ENCODE data around the gene SIDT2. TPM values are rescaled to one million over a fixed set of nuclear protein-coding genes. Genes with fewer than 3 reads are reported as not detected.

SIDT2 gene
- total RNA-seq, 1 donor from 2014 or later, result 3.2 TPM

- Histone ChIP-seq H3K4me3 (ENCODE audit: low read depth, low read length) (no peak overlapping the region), H3K27me3 (ENCODE audit: control insufficient read depth, insufficient read depth, low read length) (no peaks in the 10 kb centered on the region), H3K36me3 (ENCODE audit: control insufficient read depth, insufficient read depth, low read length) (peaks cover 35% of the 10 kb centered on the region)
- TF ChIP-seq, protein P1, sequence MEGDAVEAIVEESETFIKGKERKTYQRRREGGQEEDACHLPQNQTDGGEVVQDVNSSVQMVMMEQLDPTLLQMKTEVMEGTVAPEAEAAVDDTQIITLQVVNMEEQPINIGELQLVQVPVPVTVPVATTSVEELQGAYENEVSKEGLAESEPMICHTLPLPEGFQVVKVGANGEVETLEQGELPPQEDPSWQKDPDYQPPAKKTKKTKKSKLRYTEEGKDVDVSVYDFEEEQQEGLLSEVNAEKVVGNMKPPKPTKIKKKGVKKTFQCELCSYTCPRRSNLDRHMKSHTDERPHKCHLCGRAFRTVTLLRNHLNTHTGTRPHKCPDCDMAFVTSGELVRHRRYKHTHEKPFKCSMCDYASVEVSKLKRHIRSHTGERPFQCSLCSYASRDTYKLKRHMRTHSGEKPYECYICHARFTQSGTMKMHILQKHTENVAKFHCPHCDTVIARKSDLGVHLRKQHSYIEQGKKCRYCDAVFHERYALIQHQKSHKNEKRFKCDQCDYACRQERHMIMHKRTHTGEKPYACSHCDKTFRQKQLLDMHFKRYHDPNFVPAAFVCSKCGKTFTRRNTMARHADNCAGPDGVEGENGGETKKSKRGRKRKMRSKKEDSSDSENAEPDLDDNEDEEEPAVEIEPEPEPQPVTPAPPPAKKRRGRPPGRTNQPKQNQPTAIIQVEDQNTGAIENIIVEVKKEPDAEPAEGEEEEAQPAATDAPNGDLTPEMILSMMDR (IDR thresholded peaks at IDR 0.05; ENCODE audit: insufficient read depth, low read length, severe bottlenecking), result no peak
- FAIRE-seq (no peak), DNase-seq (ENCODE audit: low read depth) (no peak)
These were observed 45.5 kb downstream of the SIDT2 start for GRCh38 chr11:117223741-117224689.

DNA sequence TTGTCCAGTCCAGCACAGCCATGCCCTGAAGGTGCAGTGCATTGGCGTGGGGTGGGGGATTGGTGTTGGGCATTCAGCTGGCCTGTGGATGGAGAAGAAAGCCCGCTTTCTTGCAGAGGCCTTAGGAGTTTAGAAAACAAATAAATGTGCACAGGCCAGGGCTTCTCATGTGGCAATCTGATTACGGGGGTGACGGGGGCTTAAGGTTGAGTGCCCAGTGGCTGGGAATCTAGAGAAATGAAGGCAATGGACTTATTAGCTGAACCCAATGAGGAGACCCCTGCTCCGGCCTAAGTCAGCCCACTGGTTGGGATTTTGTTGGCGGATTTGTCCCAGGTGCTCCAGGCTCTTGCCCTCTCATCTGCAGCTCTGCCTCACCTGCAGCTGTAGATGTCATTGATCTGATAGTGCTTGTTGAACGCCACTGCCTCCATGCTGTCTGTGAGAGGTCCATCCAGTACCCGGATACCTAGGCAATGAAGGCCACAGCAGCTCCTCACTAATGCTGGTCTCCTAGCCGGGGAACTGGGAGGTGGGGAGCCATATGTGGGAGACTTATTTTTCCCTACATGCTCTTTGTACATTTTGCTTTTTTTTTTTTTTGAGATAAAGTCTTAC is 47.1 kb downstream of the SIDT2 start:
- Histone ChIP-seq H3K4me3 (ENCODE audit: low read depth, low read length) (no peak overlapping the region), H3K36me3 (ENCODE audit: control insufficient read depth, insufficient read depth, low read length) (peaks cover 35% of the 10 kb centered on the region), H3K27me3 (ENCODE audit: control insufficient read depth, insufficient read depth, low read length) (no peaks in the 10 kb centered on the region)
- DNase-seq (ENCODE audit: low read depth), result no peak
- FAIRE-seq, result no peak
- TF ChIP-seq, protein P1 (IDR thresholded peaks at IDR 0.05; ENCODE audit: insufficient read depth, low read length, severe bottlenecking), result no peak

DNA sequence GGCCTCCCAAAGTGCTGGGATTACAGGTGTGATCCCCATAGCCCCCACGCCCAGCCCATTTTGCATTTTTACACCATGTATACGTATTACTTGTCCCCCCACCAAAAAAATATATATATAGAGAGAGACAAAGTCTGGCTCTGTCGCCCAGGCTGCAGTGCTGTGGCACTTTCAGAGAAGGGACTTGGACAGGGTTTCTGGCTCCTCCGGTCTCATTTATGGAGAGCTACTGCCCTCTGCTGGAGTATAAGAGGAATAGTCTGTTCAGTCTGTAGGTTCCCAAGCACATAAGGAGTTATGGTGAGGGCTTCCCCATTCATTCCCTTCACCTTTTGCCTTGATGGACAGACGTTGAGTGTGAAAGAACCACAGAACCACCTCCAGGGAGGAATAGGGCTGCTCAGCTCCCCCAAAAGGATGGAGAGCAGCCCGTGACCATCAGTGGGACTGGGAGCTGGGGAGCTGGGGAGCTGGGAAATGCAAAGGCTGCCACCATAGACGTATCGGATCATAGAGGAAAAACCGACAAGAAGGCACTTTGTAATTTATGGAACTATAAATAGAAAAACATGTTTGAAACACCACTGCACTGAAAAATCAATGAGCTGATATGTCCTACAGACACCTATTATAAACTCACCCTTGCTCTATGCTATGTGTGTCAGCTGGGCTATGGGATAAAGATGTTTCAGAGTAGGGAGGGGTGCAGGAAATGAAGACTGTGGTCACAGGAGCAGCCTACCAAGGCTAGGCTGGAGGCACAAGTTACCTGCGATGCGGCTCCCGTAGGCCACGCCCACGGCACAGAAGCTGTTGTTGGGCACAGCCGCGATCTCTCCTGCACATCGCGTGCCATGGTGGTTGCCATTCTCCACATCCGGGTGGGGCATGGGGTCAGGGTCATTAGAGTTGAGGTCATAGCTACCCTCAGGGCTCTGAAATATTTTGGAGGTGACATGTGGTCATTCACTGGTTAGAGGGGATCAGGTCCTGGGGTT is 48.1 kb downstream of the SIDT2 start:
- TF ChIP-seq, protein P1 (IDR thresholded peaks at IDR 0.05; ENCODE audit: insufficient read depth, low read length, severe bottlenecking), result peak; percentile 77
- H3K27me3 ChIP-seq (ENCODE audit: control insufficient read depth, insufficient read depth, low read length), result no peaks in the 10 kb centered on the region
- H3K36me3 ChIP-seq (ENCODE audit: control insufficient read depth, insufficient read depth, low read length), result peaks cover 33% of the 10 kb centered on the region
- H3K4me3 ChIP-seq (ENCODE audit: low read depth, low read length), result no peak overlapping the region
- DNase-seq (ENCODE audit: low read depth) (peak; percentile 61), FAIRE-seq (no peak)

GRCh38 chr11:117228091-117228490 is 49.5 kb downstream of the SIDT2 start:
- Histone ChIP-seq H3K4me3 (ENCODE audit: low read depth, low read length) (no peak overlapping the region), H3K27me3 (ENCODE audit: control insufficient read depth, insufficient read depth, low read length) (no peaks in the 10 kb centered on the region), H3K36me3 (ENCODE audit: control insufficient read depth, insufficient read depth, low read length) (peaks cover 31% of the 10 kb centered on the region)
- TF ChIP-seq, protein P1 (IDR thresholded peaks at IDR 0.05; ENCODE audit: insufficient read depth, low read length, severe bottlenecking), result no peak
- no peak for DNase-seq (ENCODE audit: low read depth)
- FAIRE-seq, result no peak

DNA sequence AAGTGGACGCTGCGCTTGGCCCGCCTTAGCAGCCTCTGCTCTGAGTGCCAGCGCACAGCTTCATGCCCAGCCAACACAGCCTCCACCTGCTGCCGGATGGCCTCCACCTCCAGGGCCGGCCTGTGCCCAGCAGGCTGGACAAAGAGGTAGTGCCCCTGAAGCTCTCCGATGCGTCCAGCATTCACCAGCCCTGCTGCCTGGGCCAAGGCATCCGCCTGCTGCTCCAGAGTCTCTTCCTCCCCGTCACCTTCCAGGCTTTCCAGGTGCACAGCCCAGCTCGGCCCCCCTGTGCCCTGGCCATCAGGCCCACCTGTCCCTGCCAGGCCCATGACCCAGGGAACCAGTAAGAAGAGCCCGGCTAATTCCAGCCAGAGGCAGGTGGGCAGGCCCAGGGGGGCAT is 50.9 kb downstream of the SIDT2 start:
- TF ChIP-seq, protein P1 (IDR thresholded peaks at IDR 0.05; ENCODE audit: insufficient read depth, low read length, severe bottlenecking), result no peak
- Histone ChIP-seq H3K36me3 (ENCODE audit: control insufficient read depth, insufficient read depth, low read length) (peaks cover 20% of the 10 kb centered on the region), H3K4me3 (ENCODE audit: low read depth, low read length) (no peak overlapping the region), H3K27me3 (ENCODE audit: control insufficient read depth, insufficient read depth, low read length) (no peaks in the 10 kb centered on the region)
- no peak for FAIRE-seq
- no peak for DNase-seq (ENCODE audit: low read depth)

Measured in bronchial epithelial cell (primary cell).